Thyroid gland (tissue), 4 donors: ENCODE measurements around the gene TTLL10.

Experiments used
- CTCF ChIP-seq, 6 experiments: fragments of 200-600 bp in 3 of 6; fragments of 450-650 bp in 3 of 6; sonication (generic) in 3 of 6; IDR thresholded peaks; one replicate each; pipeline ENCODE4 v1.5.1; 2016 to 2019; ENCODE audit warnings: antibody characterized with exemption in 6 of 6, mild to moderate bottlenecking in 2 of 6, inconsistent platforms in 1 of 6, moderate library complexity in 1 of 6
- POLR2A ChIP-seq, 2 donors: fragments of 450-650 bp; IDR thresholded peaks; one replicate each; pipeline ENCODE4 v1.6.1; 2017; ENCODE audit warnings: antibody characterized with exemption in 2 of 2, mild to moderate bottlenecking in 2 of 2, moderate library complexity in 1 of 2

GRCh38 chr1:1164701-1165451 lies 8.8 kb upstream of the TTLL10 start:
- TF ChIP-seq CTCF (IDR thresholded peaks at IDR 0.05) (no peak), POLR2A (IDR thresholded peaks at IDR 0.05) (no peak)
